Upper lobe of left lung (tissue), 4 donors: ENCODE data around the gene HK2.

Experiments
- POLR2A ChIP-seq, 4 donors: fragments of 450-650 bp; IDR thresholded peaks; one replicate each; pipeline ENCODE4 v1.5.1; 2016 to 2017; ENCODE audit warnings: antibody characterized with exemption in 4 of 4, mild to moderate bottlenecking in 2 of 4
- POLR2AphosphoS5 ChIP-seq, 2 donors: sonication (generic); formaldehyde crosslinking; IDR thresholded peaks; one replicate each; pipeline ENCODE4 v1.5.1; 2017; ENCODE audit warnings: antibody characterized with exemption in 2 of 2
- TF ChIP-seq, protein P1 (sequence below), 6 experiments: fragments of 450-650 bp in 4 of 6; fragments of 200-600 bp in 2 of 6; sonication (generic) in 2 of 6; IDR thresholded peaks; one replicate each; pipeline ENCODE4 v1.5.1; 2016 to 2019; ENCODE audit warnings: antibody characterized with exemption in 6 of 6

DNA sequence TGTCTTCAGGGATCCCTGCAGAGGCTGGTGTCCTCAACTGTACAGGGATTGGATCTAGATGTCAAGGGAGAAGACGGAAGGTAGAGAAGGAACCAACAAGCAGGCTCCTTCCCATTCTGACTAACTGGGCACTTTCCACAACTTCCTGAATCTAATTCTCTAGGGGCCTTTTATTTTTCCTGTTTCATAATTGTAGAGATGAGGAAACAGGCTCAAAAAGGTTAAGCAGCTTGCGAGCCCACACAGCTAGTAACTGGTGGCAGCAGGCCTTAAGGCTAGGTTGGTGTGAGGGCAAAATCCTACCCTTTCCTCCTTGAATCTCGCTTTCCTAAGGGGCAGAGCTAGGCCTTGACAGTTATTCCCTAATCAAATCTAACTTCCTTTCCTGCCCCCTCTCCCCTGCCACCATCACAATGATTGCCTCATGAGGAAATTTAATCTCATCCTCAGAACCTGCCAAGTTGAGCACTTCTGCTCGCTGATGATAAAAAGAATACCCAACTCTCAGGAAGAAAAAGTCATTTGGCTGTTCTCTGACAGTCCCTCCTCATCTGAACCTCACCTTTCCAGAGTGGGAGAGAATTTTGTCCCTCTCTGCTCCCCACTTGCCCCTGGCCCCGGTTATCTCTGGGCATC is 88.8 kb downstream of the HK2 start:
- TF ChIP-seq, protein P1, sequence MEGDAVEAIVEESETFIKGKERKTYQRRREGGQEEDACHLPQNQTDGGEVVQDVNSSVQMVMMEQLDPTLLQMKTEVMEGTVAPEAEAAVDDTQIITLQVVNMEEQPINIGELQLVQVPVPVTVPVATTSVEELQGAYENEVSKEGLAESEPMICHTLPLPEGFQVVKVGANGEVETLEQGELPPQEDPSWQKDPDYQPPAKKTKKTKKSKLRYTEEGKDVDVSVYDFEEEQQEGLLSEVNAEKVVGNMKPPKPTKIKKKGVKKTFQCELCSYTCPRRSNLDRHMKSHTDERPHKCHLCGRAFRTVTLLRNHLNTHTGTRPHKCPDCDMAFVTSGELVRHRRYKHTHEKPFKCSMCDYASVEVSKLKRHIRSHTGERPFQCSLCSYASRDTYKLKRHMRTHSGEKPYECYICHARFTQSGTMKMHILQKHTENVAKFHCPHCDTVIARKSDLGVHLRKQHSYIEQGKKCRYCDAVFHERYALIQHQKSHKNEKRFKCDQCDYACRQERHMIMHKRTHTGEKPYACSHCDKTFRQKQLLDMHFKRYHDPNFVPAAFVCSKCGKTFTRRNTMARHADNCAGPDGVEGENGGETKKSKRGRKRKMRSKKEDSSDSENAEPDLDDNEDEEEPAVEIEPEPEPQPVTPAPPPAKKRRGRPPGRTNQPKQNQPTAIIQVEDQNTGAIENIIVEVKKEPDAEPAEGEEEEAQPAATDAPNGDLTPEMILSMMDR (IDR thresholded peaks at IDR 0.05): no peak
- TF ChIP-seq POLR2AphosphoS5 (IDR thresholded peaks at IDR 0.05): no peak
- TF ChIP-seq POLR2A (IDR thresholded peaks at IDR 0.05): no peak
